Kidney tubule cell (primary cell): ENCODE results near the gene SERINC2.
"Not testable (repeated sequence)": the region's sequence is repeated elsewhere in the genome, so short reads cannot be mapped to it uniquely, and the experiment has no call there.

Source experiments
- DNase-seq: peaks from one replicate; pipeline ENCODE4 v3.0.0-alpha.2; 2018; ENCODE audit warnings: low spot score

Gene SERINC2

DNA sequence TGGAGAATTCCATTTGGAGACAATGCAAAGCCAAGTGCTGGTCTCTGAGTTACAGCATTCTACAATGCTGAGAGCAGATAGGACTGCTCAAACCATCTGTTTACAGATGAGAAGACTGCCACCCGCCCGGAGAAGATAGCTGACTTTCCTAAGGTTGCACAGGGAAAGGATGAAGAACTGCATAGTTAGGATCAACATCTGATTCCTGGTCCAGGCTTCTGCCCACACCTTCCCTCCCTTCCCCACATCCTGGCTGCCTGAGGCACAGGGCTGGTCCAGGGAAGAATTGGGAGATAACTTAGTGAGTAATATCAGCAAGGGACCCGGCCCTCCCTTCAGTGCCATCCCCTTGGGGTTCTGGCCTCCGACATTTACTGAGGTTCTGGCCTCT lies 2.0 kb downstream of the SERINC2 start:
- no peak for DNase-seq

DNA sequence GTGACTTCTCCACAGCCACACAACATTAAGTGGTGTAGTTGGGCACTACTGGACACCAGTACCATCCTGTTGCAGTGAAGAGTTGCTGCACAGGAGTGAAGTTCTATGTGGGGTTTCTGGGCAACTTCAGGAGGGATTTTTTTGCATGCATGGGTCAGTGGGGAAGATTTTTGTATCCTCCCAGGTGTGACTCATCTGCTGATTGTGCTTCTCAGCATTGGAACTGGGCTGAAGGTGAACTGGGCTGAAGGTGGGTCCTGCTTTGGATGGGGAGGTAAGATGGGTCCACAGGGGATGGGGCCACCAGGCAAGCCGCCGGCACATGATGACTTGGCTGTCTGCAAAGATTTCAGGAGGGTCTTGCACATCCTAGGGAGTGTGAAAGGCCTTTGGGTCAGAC lies 2.6 kb downstream of the SERINC2 start:
- no peak for DNase-seq

DNA sequence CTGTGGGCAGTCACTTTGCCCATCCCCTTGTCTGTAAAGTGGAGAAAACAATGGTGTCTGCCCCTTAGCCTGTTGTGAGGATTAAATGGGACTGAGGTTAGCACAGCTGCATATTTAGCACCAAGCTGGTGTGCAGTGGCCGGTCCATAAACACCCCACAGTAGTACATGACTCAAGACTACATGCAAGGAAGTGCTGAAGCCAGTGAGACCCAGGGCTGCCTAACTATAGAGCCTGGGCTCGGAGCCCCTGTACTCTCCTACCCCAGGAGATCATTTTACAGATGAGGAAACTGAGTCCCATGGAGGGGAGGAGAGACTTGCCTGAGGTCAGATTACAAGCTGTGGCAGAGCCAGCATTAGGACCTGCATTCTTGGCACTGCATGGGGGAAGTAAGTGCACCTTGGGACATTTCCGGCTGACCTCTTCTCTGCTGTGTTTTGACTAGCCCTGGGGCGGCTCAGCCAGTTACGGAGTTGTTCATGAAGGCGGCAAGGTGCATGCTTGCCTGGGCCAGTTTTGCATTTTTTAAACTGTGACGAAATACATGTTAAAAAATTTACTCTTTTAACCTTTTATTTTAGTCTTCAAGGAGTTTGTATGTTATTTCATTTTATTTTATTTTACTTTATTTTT lies 3.2 kb downstream of the SERINC2 start:
- DNase-seq: peak; percentile 65

DNA sequence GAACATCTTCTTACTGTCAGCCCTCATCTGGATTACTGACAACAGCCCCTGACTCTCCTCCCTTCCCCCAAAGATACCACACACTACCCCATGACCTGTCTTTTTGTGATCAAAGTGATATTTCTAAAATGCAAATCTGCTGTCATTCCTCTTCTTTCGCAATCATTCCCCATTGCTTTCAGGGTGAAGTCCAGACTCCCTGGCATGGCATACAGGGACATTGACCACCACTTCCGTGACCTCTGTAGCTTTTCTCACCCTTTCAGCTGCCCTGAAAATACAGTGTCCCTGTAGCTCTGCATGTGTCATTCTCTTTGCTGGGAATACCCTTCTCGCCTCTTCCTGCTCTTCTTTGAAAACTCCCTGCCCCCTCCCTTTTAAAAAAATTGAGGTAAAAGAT lies 4.1 kb downstream of the SERINC2 start:
- no peak for DNase-seq

DNA sequence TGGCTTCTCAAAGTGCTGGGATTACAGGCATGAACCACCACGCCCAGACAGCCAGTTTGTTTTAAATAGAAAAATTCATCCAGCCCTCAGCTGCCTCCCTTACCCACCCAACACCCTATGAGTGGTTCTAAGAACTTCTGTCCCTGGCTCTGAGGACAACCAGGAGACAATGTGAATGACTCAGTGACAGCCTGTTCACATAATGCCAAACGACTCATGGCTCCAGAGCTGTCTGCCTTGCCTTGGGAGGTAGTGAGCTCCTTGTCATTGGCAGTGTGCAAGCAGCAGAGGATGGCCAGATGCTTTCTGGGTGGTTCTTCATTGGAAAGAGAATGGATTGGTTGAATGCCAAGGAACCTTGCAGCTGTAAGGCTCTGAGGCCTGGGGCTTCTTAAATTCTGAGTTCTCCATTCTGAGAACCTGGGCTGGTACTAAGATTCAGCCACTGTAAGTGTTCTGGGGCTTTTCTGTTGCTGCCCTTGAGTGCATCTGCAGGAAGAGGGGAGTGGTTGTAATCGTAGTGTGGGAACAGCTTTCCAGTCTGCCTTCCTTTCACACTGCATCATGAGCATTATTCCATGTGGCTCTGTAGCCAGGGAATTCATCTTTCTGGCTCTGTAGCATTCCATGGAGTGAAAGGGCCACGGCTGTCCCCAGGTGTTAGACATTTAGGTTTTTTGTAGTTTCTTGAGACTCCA lies 5.8 kb downstream of the SERINC2 start:
- DNase-seq: peak; percentile 61

DNA sequence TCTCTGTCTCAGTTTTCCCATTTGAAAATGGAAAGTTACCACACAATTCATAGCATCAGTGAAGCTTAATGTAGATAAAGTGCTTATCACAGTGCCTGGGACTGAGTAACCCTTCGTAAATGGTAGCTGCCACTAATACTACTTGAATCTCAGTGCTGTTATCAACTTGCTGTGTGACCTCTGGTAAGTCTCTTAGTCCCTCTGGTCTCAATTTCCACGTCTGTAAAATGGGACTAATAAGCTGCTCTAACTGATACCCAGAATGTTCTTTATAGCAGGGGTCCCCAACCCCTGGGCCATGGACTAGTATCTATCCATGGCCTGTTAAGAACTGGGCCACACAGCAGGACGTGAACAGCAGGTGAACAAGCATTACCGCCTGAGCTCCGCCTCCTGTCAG lies 7.7 kb downstream of the SERINC2 start:
- no peak for DNase-seq

DNA sequence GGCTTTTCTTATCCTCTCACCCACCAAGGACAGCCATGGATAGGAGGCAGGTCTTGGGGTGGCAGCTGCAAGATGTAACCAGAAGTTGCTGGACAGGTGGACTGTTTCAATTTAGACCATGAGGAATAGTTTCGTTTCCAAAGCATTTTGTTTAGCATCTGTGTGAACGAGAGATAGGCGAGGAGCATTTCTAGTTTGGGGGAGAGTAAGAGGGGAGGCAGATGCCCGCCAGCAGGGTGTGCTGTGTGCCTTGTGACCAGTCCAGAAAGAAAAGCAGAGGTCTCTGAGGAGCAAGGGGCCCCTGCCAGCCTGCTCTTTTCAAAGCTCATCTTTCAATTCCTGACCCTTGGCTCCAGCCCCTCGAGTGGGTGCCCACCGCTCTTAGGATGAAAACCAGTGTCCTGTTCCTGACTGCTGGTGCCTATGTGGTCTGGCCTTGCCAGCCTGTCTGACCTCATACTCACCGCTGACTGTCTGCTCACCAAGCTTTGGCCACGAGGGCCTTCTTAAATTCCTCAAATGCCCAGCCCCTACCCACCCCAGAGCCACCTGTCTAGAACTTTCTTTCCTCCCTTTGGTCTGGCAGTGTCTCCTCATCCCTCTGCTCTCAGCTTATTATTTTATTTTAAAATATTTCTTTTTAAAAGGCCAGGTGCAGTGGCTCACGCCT lies 8.5 kb downstream of the SERINC2 start:
- peak; percentile 41 for DNase-seq

DNA sequence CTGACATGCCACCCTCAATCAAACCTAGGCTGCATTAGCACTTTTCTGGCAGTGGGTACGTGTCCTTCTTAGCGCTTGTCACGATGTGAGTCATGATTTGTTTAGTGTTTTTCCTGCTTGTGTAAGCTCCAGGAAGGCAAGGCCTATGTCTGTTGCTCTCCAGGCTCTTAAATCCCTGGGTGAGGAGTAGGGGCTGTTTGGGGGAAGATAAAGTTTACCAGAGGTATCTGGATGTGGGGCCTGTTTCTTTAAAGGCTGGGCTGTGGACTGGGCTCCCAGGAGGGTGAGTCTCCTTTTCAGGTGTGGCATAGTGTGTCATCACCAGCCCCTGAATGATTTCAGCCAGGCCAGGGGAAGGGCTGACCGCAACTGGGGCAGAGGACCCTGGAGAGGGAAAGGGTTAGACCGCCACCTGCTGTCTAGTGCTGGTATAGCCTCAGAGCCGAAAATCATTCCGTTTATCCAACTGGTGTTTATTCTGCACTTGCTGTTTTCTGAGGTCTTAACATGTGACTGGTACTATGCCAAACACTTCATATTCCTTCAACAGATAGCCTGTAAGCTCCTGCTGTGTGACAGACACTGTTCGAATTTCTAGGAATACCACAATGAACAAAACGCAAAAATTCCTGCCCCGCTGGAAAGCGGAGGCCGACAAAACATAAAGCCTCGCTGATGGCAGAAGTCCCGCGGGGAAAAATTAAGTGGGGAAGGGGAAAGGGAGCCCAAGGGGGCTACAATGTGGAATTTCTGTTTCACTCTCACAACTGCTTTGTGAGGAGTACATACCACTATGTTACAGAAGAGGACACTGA lies 9.7 kb downstream of the SERINC2 start:
- peak; percentile 95 for DNase-seq

DNA sequence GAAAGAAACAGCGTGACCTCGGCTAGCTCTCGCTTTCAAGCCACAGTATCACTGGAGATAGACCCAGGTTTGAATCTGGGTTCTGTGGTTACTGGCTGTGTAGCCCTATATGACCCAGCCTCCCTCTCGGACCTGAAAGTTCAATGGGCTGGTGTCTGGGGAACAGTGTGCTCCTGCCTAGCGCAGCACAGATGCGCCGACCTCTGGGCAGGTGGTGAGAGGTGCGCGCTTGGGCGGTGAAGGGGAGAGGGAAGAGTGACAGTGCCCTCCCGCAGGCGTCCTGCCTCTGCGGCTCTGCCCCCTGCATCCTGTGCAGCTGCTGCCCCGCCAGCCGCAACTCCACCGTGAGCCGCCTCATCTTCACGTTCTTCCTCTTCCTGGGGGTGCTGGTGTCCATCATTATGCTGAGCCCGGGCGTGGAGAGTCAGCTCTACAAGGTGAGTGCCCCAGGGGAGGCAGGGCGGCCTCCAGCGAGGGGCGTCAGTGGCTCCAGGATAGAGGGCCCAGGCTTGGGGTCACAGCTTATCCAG lies 10.5 kb downstream of the SERINC2 start:
- peak; percentile 63 for DNase-seq

DNA sequence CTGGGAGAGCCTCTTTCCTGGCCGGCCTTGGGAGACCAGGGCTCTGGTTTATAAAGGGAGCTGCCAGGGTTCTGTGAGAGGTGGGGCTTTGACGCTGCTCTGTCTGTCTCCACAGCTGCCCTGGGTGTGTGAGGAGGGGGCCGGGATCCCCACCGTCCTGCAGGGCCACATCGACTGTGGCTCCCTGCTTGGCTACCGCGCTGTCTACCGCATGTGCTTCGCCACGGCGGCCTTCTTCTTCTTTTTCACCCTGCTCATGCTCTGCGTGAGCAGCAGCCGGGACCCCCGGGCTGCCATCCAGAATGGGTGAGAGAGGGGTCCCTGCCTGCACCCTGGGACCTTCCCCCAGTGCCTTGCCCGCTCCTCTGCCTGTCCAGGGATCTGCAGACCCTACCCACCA lies 11.6 kb downstream of the SERINC2 start:
- no peak for DNase-seq

DNA sequence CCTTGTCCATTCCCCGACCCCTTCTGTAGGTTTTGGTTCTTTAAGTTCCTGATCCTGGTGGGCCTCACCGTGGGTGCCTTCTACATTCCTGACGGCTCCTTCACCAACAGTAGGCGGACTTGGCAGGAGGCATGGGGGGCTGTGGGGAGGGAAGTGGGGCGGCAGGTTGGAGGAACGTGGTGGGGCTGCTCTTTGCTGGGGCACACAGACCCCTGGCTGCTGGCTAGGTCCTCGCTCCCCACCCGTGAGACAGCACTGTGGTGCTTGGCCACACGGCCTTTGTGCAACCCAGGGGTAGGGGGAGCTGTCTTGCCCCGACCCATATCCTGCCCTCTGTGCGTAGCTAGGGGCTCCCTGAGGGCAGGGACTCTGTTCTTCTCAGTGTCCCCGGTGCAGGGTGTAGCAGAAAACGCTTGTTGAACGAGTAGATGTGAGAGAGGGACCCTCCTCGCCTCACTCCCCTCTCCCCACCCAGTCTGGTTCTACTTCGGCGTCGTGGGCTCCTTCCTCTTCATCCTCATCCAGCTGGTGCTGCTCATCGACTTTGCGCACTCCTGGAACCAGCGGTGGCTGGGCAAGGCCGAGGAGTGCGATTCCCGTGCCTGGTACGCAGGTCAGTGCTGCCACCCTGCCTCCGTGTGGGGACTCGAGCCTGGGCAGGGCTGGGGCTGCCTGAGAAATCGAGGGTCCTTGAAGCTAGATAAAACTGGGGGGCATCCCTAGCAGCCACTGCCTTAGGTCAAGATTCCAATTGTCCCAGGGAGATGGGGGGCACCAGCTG lies 12.5 kb downstream of the SERINC2 start:
- DNase-seq: no peak

DNA sequence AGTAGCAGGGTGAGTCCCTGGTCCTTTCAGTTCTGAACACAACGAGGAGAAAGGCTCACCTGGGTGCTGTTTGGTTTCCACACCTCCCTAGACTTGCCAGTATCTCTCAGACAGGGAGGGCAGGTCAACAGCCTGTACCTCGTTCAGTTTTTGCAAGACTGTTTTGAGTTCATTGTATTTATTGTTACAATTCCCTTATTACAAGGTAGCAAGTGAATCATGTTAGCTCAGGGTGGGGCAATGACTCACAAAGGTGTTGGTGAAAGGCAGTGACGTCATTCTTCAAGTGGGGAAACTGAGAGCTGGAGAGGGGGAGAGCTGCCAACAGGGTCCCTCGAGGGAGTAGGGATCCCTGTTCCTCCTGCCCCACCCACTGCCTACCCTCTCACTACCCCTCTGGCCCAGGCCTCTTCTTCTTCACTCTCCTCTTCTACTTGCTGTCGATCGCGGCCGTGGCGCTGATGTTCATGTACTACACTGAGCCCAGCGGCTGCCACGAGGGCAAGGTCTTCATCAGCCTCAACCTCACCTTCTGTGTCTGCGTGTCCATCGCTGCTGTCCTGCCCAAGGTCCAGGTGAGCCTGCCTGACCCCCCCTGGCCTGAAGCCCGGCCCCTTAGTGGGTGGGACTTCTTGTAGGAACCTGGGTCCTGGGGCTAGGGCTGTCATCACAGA lies 13.4 kb downstream of the SERINC2 start:
- DNase-seq: no peak

DNA sequence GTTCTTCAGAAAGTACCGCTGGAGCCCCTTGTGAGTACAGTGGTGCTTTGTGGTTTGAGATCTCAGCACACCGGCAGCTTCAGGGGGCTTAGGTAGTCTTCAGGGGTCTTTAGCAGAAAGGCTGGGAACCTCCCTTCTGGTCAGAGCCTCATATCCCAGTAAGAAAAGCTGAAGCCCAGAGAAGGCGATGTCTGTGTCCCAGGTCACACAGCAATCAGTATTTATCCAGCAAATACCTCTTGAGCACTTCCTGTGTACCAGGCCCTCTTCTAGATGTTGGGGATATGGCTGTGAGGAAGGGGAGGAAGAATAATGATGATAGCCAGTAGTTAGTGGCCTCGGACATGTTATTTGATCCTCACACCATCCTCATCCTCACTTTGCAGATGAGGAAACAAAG lies 14.3 kb downstream of the SERINC2 start:
- DNase-seq: no peak

DNA sequence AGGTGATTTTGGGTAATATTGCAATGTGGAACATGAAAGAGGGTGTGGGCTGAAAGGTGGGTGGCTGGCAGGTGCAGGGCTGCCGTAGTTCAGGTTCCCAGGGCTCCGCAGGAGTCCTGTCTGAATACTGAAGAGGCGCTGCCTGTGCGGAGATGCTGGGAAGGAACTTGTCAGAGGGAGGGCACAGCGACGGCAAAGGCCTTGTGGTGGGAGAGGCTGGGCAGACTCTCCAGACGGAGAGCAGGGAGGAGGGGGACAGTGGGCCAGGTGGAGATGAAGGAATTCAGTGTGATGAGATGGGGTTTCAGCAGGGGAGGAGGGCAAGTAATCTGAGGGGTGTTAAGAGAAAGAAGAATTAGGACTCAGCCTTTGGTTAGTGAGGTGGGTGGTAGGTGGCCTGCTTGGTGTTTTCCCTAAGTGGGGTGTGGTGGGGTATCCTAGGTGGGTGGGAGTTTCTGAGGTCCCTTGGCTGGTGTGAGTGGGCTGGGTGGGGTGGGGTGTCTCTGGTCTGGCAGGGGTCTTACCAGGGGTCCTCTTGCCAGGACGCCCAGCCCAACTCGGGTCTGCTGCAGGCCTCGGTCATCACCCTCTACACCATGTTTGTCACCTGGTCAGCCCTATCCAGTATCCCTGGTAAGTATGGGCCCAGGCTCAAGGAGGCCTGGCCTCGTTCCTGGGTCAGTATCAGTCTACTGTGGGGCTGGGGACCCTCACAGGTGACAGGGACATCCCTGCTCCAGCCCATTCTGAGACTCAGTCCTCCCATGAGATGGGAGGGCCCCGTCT lies 15.6 kb downstream of the SERINC2 start:
- DNase-seq: no peak

DNA sequence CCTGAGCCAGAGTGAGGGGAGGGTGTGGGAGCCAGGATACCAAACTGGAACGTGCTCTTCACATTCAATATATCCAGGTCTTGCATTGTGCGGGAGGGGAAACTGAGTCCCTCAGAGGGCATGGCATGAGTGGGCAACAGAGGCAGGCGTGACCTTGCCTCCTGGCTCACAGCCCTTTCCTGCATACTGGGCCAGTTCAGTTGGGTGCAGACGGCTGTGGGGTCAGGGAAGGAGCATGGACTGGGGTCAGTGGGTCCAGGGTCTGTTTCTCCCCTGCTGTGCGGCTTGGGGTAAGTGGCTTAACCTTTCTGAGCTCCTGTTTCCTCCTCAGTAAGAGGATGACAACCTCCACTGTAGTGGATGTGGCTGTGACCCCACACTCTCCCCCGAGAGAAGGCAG lies 16.6 kb downstream of the SERINC2 start:
- no peak for DNase-seq

DNA sequence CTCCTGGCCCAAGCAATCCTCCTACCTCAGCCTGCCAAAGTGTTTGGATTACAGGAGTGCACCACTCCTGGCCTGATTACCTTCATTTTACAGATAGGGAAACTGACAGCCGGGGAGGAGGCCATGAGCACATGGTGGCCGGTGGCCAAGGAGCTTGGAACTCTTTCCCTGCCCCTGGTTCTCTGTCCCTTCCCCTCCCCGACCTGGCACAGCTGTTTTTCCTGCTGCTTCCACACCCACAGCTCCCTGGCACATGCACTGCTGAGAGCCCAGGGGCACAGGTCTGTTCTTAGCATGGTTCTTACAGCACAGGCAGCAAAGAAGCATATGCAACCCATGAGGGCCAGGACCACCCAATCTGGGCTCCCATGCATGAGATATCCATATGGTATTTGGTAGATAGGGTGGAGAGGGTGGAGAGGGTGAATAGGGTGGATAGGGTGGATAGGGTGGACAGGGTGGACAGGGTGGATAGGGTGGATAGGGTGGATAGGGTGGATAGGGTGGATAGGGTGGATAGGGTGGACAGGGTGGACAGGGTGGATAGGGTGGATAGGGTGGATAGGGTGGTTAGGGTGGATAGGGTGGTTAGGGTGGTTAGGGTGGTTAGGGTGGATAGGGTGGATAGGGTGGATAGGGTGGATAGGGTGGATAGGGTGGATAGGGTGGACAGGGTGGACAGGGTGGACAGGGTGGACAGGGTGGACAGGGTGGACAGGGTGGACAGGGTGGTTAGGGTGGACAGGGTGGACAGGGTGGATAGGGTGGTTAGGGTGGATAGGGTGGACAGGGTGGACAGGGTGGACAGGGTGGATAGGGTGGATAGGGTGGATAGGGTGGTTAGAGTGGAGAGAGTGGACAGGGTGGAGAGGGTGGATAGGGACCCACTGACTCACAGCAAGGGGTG lies 18.6 kb downstream of the SERINC2 start:
- DNase-seq: not testable (repeated sequence)

DNA sequence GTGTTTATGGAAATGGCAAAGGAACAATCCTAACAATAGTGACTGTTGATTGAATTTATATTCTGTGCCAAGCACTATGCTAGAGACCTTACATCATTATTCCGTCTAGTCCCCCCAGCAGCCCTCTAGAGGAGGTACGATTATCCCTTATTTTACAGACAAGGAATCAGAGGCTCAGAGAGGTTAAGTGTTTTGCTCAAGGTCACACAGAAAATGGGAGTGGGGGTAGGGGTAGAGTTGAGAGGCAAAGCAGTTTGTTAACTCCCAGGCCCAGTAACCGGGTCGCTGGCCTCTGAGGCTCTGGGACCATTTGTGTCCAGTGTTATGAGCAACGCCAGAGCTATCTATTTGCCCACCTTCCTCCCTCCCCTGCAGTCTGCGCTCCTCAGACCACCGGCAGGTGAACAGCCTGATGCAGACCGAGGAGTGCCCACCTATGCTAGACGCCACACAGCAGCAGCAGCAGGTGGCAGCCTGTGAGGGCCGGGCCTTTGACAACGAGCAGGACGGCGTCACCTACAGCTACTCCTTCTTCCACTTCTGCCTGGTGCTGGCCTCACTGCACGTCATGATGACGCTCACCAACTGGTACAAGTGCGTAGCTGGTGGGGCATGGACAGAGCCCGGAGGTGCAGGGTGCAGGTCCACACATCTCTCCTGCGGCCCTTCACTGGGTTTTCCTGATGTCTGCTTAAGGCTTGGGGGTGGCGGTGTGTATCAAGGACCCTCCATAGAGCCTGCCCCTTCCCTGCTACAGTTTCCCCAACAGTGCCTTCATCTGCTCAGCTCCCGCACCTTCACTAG lies 19.8 kb downstream of the SERINC2 start:
- no peak for DNase-seq

DNA sequence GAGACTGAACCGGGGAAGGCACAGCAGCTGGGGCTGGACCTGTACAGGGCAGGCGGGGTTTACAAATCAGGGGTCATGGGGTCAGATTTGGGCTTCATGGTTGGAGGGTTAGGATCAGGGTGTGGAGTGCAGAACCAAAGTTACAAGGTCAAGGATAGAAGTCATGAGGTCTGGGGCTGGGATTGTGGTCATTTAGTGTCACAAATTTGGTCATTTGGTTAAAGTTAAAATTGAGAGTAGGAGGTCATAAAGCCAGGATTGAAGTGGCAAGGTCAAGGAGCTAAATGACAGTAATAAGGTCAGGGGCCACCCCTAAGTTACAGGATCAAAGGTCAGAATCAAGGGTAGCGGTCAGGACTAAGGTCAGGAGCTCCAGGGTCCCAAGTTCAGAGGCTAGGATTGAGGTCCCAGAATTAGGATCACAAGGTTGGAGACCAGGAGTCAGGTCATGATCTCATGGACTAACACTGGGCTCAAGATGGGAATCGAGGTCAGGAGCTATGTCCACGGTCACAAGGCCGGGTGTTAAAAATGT lies 20.4 kb downstream of the SERINC2 start:
- DNase-seq: no peak
